Keratinocyte (primary cell): Measurements from ENCODE around the gene CCT6B.

Experiments
- EZH2 ChIP-seq: IDR thresholded peaks from one replicate; pipeline ENCODE4 v1.6.1; 2012; ENCODE audit warnings: inconsistent platforms, mild to moderate bottlenecking, low read length, moderate library complexity
- TF ChIP-seq, protein P1 (sequence below), 3 experiments: IDR thresholded peaks in 1 of 3; conservative IDR thresholded peaks in 1 of 3; optimal IDR thresholded peaks in 1 of 3; 2 replicates in 2 of 3; 3 replicates in 1 of 3; pipeline versions ENCODE3 to v1.5.1; 2011; ENCODE audit warnings: low read length in 3 of 3, mild to moderate bottlenecking in 3 of 3, moderate library complexity in 2 of 3, control low read depth in 1 of 3, inconsistent platforms in 1 of 3; ENCODE audit not compliant: insufficient read depth in 2 of 3; ENCODE audit errors: extremely low read depth in 1 of 3

DNA sequence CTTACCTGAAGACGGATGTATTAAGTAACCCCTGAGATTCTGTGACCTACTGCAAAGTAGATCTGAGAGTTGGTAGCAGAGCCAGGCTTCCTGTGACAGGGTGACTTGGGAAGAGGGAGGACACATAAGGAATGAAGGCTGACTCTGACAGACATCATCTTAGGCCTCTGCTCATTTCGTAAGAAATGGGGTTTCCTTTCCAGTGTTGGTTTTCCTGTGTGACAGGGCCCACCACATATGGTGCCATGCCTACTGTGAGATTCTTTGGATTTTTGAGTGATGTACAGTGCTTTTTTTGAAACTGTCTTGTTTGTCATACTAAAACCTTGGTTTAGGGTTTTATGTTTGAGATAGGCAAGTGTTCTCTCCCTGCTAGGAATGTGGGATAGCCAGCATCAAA lies 31.8 kb upstream of the CCT6B start:
- TF ChIP-seq, protein P1, sequence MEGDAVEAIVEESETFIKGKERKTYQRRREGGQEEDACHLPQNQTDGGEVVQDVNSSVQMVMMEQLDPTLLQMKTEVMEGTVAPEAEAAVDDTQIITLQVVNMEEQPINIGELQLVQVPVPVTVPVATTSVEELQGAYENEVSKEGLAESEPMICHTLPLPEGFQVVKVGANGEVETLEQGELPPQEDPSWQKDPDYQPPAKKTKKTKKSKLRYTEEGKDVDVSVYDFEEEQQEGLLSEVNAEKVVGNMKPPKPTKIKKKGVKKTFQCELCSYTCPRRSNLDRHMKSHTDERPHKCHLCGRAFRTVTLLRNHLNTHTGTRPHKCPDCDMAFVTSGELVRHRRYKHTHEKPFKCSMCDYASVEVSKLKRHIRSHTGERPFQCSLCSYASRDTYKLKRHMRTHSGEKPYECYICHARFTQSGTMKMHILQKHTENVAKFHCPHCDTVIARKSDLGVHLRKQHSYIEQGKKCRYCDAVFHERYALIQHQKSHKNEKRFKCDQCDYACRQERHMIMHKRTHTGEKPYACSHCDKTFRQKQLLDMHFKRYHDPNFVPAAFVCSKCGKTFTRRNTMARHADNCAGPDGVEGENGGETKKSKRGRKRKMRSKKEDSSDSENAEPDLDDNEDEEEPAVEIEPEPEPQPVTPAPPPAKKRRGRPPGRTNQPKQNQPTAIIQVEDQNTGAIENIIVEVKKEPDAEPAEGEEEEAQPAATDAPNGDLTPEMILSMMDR (optimal IDR thresholded peaks at IDR 0.05 in 1 of 3, IDR thresholded peaks at IDR 0.05 in 1 of 3, conservative IDR thresholded peaks at IDR 0.05 in 1 of 3; ENCODE audit: extremely low read depth in 1 of 3, insufficient read depth in 2 of 3, low read length in 3 of 3) = no peak
- no peak for TF ChIP-seq EZH2
